Left hindlimb (tissue), 1 donor: ENCODE measurements around the gene KAT8.
A peak's percentile ranks its signal among the peaks of the same experiment; 100 is the strongest.

Source experiments
- DNase-seq: peaks from one replicate; pipeline ENCODE4 v3.0.0-alpha.2; 2018

KAT8 gene

GRCh38 chr16:31117384-31118222, at the start of gene KAT8:
Gene KAT8, plus strand, starts transcription at chr16:31117664. Its CDS starts 18 bp downstream, at chr16:31117682.
- peak; percentile 99 for DNase-seq

GRCh38 chr16:31071861-31072260, 45.6 kb upstream of the KAT8 start:
- DNase-seq = peak; percentile 73

DNA sequence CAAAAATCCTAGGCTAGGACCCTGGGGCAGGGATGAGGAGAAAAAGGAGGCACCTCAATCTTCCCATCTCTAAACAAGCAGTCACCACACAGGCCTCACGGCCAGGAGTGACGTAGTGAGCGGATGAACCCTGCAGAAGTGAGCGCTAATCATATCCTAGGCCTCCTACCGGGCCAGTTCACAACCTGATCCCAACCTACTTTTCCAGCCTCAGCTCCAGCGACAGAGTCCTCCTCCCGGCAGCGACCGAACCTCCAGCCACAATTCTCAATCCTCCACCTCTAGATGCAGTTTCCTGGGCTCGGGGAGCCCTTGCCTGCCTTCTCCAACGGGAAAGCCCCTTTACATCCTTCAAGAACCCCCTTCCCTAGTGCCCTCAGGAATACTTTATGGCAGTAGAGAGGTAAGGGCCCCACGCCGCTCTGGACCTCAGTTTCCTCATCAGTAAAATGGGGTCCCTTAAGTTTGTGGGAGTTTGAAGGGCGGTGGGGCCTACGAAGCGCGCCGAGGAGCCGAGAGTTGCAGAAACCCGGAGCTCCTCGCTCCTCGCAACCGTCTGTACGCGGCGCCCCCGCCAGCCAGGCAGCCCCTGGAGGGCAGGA, 44.8 kb upstream of the KAT8 start:
- no peak for DNase-seq

- peak; percentile 94 for DNase-seq
These were observed 44.1 kb upstream of the KAT8 start for GRCh38 chr16:31073142-31073969.

DNA sequence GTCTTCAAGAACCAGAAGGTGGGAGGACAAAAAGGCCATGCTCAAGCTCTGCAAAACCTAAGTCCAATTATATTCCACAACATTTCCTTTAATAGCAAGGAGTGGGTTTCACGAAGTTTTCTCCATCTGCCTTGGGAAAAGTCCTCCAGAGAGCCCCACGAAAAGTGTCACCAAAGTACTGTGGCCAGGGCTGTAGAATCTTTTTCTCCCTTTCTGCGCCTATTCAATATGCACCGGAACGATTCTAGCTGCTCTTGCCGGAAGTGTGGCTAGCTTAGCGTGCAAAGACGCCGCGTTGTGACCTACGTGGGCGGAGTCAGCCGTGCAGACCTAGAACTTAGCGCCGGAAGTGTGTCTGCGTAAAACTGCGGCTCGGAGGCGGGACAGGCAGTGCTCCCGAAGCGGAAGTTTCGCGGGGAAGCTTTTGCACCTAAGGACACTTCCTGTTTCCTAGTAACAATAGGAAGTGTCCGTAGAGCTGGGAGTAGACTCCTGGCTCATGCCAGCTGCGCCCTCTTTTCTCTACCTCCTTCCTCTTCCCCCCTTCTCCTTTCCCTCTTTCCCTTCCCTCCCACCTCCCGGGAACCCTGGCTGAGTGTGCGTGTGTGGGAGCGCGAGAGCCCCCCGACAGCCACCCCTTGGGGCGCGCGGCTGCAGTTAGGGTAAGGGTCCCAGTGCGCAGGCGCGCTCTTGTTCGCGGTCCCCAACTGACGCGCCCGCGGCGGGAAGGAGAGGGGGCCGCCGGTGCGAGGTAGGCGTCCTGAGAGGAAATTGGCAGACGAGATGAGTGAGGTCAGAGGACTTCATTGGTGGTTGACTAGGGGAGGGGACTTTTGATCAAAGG, 43.3 kb upstream of the KAT8 start, which contains the start of the genes ZNF646 and ZNF668:
Gene ZNF646 (plus strand): TSS at position 453 of the 844 bp plus-strand sequence. CDS start 1,903 bp downstream, outside the sequence.
Gene ZNF668 (minus strand): TSS at position 271 of the 844 bp plus-strand sequence. CDS start 9,781 bp downstream, outside the sequence.
- peak; percentile 98 for DNase-seq

- no peak for DNase-seq
These were observed 42.7 kb upstream of the KAT8 start for GRCh38 chr16:31074814-31075183.

DNA sequence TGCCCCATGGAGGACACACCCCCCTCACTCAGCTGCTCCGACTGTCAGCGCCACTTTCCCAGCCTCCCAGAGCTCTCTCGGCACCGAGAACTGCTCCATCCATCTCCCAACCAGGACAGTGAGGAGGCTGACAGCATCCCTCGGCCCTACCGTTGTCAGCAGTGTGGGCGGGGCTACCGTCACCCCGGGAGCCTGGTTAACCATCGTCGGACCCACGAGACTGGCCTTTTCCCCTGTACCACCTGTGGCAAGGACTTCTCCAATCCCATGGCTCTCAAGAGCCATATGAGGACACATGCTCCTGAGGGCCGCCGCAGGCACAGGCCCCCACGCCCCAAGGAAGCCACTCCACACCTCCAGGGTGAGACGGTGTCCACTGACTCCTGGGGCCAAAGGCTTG, 41.1 kb upstream of the KAT8 start:
- no peak for DNase-seq

DNA sequence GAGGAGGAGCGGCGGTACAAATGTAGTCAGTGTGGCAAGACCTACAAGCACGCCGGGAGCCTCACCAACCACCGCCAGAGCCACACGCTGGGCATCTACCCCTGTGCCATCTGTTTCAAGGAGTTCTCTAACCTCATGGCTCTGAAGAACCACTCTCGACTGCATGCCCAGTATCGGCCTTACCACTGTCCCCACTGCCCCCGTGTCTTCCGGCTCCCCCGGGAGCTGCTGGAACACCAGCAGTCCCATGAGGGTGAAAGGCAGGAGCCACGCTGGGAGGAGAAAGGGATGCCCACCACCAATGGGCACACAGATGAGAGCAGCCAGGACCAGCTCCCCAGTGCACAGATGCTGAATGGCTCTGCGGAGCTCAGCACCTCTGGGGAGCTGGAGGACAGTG, 40.4 kb upstream of the KAT8 start:
- no peak for DNase-seq

- DNase-seq = no peak
These were observed 39.7 kb upstream of the KAT8 start for GRCh38 chr16:31077592-31078396.

DNA sequence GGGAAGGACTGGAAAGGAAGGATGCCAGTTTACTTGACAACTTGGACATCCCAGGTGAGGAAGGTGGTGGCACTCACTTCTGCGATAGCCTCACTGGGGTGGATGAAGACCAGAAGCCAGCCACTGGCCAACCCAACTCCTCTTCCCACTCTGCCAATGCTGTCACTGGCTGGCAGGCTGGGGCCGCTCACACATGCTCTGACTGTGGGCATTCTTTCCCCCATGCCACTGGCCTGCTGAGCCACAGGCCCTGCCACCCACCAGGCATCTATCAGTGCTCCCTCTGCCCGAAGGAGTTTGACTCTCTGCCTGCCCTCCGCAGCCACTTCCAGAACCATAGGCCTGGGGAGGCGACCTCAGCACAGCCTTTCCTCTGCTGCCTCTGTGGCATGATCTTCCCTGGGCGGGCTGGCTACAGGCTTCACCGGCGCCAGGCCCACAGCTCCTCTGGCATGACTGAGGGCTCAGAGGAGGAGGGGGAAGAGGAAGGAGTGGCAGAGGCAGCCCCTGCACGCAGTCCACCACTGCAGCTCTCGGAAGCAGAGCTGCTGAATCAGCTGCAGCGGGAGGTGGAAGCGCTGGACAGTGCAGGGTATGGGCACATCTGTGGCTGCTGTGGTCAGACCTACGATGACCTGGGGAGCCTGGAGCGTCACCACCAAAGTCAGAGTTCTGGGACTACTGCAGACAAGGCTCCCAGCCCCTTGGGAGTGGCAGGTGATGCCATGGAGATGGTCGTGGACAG, 38.7 kb upstream of the KAT8 start:
- DNase-seq = no peak

- DNase-seq = no peak
These were observed 38.0 kb upstream of the KAT8 start for GRCh38 chr16:31079342-31079944.

- no peak for DNase-seq
These were observed 37.3 kb upstream of the KAT8 start for GRCh38 chr16:31080035-31080629.

DNA sequence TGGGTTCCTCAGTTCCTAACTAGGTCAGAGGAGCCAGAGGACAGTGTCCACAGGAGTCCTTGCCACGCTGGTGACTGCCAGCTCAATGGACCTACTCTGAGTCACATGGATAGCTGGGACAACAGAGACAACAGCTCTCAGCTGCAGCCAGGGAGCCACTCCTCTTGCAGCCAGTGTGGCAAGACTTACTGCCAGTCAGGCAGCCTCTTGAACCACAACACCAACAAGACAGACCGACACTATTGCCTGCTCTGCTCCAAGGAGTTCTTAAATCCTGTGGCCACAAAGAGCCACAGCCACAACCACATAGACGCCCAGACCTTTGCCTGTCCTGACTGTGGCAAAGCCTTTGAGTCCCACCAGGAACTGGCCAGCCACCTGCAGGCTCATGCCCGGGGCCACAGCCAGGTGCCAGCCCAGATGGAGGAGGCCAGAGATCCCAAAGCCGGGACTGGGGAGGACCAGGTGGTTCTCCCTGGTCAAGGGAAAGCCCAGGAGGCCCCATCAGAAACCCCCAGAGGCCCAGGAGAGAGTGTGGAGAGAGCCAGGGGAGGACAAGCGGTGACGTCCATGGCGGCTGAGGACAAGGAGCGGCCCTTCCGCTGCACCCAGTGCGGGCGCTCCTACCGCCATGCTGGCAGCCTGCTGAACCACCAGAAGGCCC, 36.6 kb upstream of the KAT8 start:
- DNase-seq = no peak

- no peak for DNase-seq
These were observed 35.8 kb upstream of the KAT8 start for GRCh38 chr16:31081428-31082351.

DNA sequence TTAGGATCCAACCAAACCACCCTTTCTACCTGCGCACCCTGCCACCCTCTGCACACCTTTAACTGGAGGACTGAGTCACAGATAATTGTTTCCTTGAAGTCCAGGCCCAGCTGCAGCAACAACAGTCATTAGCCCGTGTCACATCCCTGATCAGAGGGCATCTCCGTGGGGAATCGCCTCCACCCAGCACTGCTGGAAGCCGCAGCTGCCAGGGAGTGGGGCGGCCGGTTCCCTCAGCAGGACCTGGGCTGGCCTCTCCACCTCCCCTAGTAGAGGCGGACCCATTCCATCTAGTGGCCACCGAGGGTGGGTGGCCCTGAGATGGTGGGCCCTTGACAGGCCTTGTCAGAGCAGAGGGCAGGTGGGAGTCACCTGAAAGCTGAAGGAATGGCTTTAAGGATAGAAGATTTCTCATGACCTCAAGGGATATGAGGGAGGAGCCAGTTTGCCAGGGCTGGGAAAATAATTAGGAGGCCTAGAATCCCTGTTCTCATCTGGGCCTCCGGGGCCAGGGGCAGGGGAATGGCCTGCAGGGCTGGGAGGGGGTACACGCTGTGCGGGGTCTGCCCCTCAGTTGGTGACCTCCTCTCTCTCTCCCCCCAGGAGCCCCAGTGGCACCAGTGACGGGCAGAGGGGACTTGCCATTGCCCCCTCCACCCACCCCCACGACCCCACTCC, 35.0 kb upstream of the KAT8 start:
- DNase-seq = peak; percentile 25

GRCh38 chr16:31083081-31083480, 34.4 kb upstream of the KAT8 start:
- DNase-seq = no peak

DNA sequence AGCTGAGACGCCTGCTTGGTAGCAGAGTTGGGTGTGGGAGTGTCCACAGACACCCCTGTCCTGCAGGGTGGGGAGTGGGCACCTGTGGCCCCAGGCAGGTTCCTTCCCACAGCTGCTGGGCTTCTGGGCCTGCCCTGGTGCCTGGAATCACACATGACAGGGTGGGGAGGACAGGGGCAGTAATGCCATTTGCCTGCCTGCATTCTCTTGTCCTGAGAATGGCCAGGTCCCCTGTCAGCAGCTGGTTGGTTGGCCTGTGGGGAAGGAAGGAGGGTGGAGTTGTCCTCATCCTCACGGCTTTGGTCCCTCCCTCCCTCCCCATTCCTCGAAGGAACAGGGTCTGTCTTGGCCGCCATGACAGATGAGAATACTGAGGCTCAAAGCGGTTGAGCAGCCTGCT, 33.9 kb upstream of the KAT8 start:
- DNase-seq = no peak

GRCh38 chr16:31083981-31084380, 33.5 kb upstream of the KAT8 start:
- peak; percentile 22 for DNase-seq
